Epidermal melanocyte (primary cell): Measurements from ENCODE around the gene ENPP6.
"Not testable (repeated sequence)": the region's sequence is repeated elsewhere in the genome, so short reads cannot be mapped to it uniquely, and the experiment has no call there.

Source experiments
- DNase-seq: peaks from one replicate; pipeline ENCODE4 v3.0.0; 2011; ENCODE audit warnings: low spot score; ENCODE audit not compliant: insufficient read length

Gene ENPP6

GRCh38 chr4:184062769-184063168 lies 154.9 kb downstream of the ENPP6 start:
- no peak for DNase-seq

- DNase-seq, result no peak
Observed at GRCh38 chr4:184061582-184061981, 156.1 kb downstream of the ENPP6 start.

- no peak for DNase-seq
Observed at GRCh38 chr4:184059099-184059498, 158.6 kb downstream of the ENPP6 start.

- DNase-seq, result no peak
Observed at GRCh38 chr4:184058026-184058425, 159.6 kb downstream of the ENPP6 start.

GRCh38 chr4:184056877-184057276 lies 160.8 kb downstream of the ENPP6 start:
- no peak for DNase-seq

- no peak for DNase-seq
Observed at GRCh38 chr4:184053434-184053833, 164.2 kb downstream of the ENPP6 start.

- DNase-seq, result no peak
Observed at GRCh38 chr4:184052616-184053015, 165.1 kb downstream of the ENPP6 start.

GRCh38 chr4:184051262-184051661 lies 166.4 kb downstream of the ENPP6 start:
- not testable (repeated sequence) for DNase-seq

GRCh38 chr4:184046148-184046547 lies 171.5 kb downstream of the ENPP6 start:
- DNase-seq, result no peak

GRCh38 chr4:184041156-184041555 lies 176.5 kb downstream of the ENPP6 start:
- no peak for DNase-seq

- DNase-seq, result no peak
Observed at GRCh38 chr4:184039963-184040383, 177.7 kb downstream of the ENPP6 start.
